HepG2 (cell line): ENCODE data around the gene XPNPEP2. TPM values are rescaled to one million over a fixed set of nuclear protein-coding genes. Genes with fewer than 3 reads are reported as not detected.

Experiments used
- ATRX ChIP-seq: sonication (generic); formaldehyde crosslinking; IDR thresholded peaks from 2 replicates; pipeline ENCODE4 v1.4.0; 2020; ENCODE audit warnings: missing genetic modification reagents, borderline replicate concordance
- CCAR2 ChIP-seq: fragments of 200-400 bp; formaldehyde crosslinking; optimal IDR thresholded peaks from 2 replicates; pipeline ENCODE3; 2018; ENCODE audit warnings: low read depth, mild to moderate bottlenecking, low read length, moderate library complexity
- GFI1 ChIP-seq: sonication (generic); formaldehyde crosslinking; IDR thresholded peaks from 2 replicates; pipeline ENCODE4 v1.5.0; 2020; ENCODE audit warnings: missing genetic modification reagents, mild to moderate bottlenecking, borderline replicate concordance
- HBP1 ChIP-seq: IDR thresholded peaks from 2 replicates; pipeline ENCODE4 v1.6.1; 2016; ENCODE audit warnings: low read depth, control low read depth
- HMGXB4 ChIP-seq, 2 experiments: sonication (generic) in 1 of 2; formaldehyde crosslinking in 1 of 2; IDR thresholded peaks; 2 replicates each; pipeline versions ENCODE4 v1.4.0 to v1.6.1; 2018 to 2020; ENCODE audit warnings: missing genetic modification reagents in 2 of 2, borderline replicate concordance in 1 of 2, low read depth in 1 of 2, mild to moderate bottlenecking in 1 of 2, missing biosample characterization in 1 of 2
- JUND ChIP-seq: sonication (generic); formaldehyde crosslinking; IDR thresholded peaks from 2 replicates; pipeline ENCODE4 v1.8.0; 2022; ENCODE audit warnings: mild to moderate bottlenecking, missing genetic modification reagents
- MNT ChIP-seq: fragments of 450-650 bp; IDR thresholded peaks from 2 replicates; pipeline ENCODE4 v1.6.1; 2016
- NFE2L1 ChIP-seq: sonication (generic); formaldehyde crosslinking; IDR thresholded peaks from 2 replicates; pipeline ENCODE4 v1.4.0; 2020; ENCODE audit warnings: missing genetic modification reagents, mild to moderate bottlenecking, borderline replicate concordance
- RFXANK ChIP-seq: IDR thresholded peaks from 2 replicates; pipeline ENCODE4 v1.6.1; 2016
- RXRA ChIP-seq: sonication (generic); formaldehyde crosslinking; IDR thresholded peaks from 2 replicates; pipeline ENCODE4 v1.5.1; 2020; ENCODE audit warnings: missing genetic modification reagents
- SIX1 ChIP-seq: sonication (generic); formaldehyde crosslinking; IDR thresholded peaks from 2 replicates; pipeline ENCODE4 v1.4.0; 2020; ENCODE audit warnings: missing genetic modification reagents, borderline replicate concordance
- SOX6 ChIP-seq, 2 experiments: fragments of 450-650 bp in 1 of 2; sonication (generic) in 1 of 2; formaldehyde crosslinking in 1 of 2; IDR thresholded peaks; 2 replicates each; pipeline versions ENCODE4 v1.4.0 to v1.6.1; 2017 to 2020; ENCODE audit warnings: antibody characterized with exemption in 1 of 2, mild to moderate bottlenecking in 1 of 2, missing genetic modification reagents in 1 of 2
- TBL1XR1 ChIP-seq: fragments of 150-350 bp; IDR thresholded peaks from 2 replicates; pipeline ENCODE4 v1.6.1; 2014; ENCODE audit warnings: borderline replicate concordance, low read length; ENCODE audit not compliant: partially characterized antibody
- ZNF101 ChIP-seq: sonication (generic); formaldehyde crosslinking; IDR thresholded peaks from 2 replicates; pipeline ENCODE4 v1.4.0; 2020; ENCODE audit warnings: mild to moderate bottlenecking, low read depth, missing genetic modification reagents, borderline replicate concordance
- ZNF280D ChIP-seq: sonication (generic); formaldehyde crosslinking; IDR thresholded peaks from 2 replicates; pipeline ENCODE4 v1.5.1; 2020; ENCODE audit warnings: mild to moderate bottlenecking, missing genetic modification reagents
- polyA plus RNA-seq, 8 experiments: library from polyadenylated mRNA; depleted of rRNA in 3 of 8; stranded (reverse) in 7 of 8; unstranded in 1 of 8; fragments of >200 nt; fragmentation: Illumina TruSeq in 4 of 8; extraction: Trizol in 4 of 8; gene quantifications; 2 replicates each; pipeline versions ENCODE4 v1.2.1 to v1.2.3, GENCODE V29; 2011 to 2016; ENCODE audit warnings: low read depth in 4 of 8, missing spikeins in 1 of 8, mixed read lengths in 1 of 8; ENCODE audit not compliant: insufficient read depth in 1 of 8
- total RNA-seq, 5 experiments: library from RNA; depleted of rRNA; stranded (reverse); fragments of >200 nt; fragmentation: Illumina TruSeq; extraction: Trizol; gene quantifications; 2 replicates each; pipeline ENCODE4 v1.2.3, GENCODE V29; 2016; ENCODE audit warnings: low read depth in 1 of 5
- TF ChIP-seq, protein P1 (sequence below): IDR thresholded peaks from 2 replicates; pipeline ENCODE4 v1.4.0; 2020; ENCODE audit warnings: mild to moderate bottlenecking, missing genetic modification reagents

XPNPEP2 gene
- total and polyA plus RNA-seq, 2 of the 13 experiments (the other 11 are each of a cell fraction or from before 2014, with no cell fraction given), result 1.1 to 1.8 TPM

DNA sequence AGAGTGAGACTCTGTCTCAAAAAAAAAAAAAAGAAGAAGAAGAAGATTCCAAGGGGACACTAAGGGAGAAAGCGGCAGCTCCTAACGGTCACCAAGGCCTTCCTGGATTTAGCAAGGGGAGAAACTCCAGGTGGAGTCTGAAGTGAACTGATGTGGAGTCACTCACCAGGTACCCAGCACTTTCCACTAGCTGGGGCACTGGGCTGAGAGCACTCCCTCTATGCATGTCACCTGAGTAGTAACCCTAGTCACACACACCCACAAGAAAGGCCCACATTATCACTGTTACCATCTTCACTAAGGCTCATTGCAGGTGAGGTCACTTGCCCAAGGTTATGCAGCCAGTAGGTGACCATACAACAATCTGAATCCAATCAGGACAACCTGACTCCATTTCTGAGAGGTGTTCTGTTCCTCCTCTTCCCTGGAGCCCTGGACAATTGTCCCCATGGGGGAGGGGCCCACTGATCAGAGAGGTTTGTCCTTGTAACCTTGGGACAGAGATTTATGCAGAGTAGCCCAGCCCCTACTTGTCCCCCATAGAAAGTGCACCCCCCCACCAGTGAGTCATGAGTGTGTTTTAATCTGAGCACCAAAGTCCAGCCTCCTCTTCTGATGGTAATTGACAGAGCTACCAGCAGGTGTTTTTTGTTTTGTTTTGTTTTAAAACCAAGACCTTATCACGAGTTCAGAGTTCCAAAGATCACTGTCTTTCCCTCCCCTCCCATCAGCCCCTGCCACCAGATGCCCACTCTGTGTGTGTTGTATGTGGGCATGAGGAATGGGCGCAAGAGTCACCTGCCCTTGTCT, 35.1 kb downstream of the XPNPEP2 start (continued):
- TF ChIP-seq, protein P1, sequence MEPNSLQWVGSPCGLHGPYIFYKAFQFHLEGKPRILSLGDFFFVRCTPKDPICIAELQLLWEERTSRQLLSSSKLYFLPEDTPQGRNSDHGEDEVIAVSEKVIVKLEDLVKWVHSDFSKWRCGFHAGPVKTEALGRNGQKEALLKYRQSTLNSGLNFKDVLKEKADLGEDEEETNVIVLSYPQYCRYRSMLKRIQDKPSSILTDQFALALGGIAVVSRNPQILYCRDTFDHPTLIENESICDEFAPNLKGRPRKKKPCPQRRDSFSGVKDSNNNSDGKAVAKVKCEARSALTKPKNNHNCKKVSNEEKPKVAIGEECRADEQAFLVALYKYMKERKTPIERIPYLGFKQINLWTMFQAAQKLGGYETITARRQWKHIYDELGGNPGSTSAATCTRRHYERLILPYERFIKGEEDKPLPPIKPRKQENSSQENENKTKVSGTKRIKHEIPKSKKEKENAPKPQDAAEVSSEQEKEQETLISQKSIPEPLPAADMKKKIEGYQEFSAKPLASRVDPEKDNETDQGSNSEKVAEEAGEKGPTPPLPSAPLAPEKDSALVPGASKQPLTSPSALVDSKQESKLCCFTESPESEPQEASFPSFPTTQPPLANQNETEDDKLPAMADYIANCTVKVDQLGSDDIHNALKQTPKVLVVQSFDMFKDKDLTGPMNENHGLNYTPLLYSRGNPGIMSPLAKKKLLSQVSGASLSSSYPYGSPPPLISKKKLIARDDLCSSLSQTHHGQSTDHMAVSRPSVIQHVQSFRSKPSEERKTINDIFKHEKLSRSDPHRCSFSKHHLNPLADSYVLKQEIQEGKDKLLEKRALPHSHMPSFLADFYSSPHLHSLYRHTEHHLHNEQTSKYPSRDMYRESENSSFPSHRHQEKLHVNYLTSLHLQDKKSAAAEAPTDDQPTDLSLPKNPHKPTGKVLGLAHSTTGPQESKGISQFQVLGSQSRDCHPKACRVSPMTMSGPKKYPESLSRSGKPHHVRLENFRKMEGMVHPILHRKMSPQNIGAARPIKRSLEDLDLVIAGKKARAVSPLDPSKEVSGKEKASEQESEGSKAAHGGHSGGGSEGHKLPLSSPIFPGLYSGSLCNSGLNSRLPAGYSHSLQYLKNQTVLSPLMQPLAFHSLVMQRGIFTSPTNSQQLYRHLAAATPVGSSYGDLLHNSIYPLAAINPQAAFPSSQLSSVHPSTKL (CRISPR knock-in tag), result 0 out of 2 replicates have a peak, but pooled peaks have one; percentile 7
- TF ChIP-seq ATRX (CRISPR knock-in tag) (no peak), JUND (CRISPR knock-in tag) (0 out of 2 replicates have a peak, but pooled peaks have one; percentile 22), MNT (no peak), ZNF280D (CRISPR knock-in tag) (no peak), TBL1XR1 (no peak), SOX6 (IDR thresholded peaks at IDR 0.05) (no peak), SOX6 (CRISPR knock-in tag; IDR thresholded peaks at IDR 0.05) (peak; percentile 85), RXRA (CRISPR knock-in tag) (no peak), HMGXB4 (CRISPR knock-in tag; IDR thresholded peaks at IDR 0.05; ENCODE audit: borderline replicate concordance in 1 of 2, low read depth in 1 of 2) (no peak), RFXANK (CRISPR knock-in tag) (no peak), SIX1 (CRISPR knock-in tag) (no peak), GFI1 (CRISPR knock-in tag) (peak; percentile 91), NFE2L1 (no peak), HBP1 (CRISPR knock-in tag) (no peak), ZNF101 (CRISPR knock-in tag) (no peak), CCAR2 (no peak)
